K562 treated with DMSO at 1 percent for 4 hours (cell line): ENCODE results near the gene AOC2. TPM values are rescaled to one million over a fixed set of nuclear protein-coding genes. Genes with fewer than 3 reads are reported as not detected.

Source experiments
- total RNA-seq: library from RNA; unstranded; fragments of 300-600 nt; gene quantifications from 2 replicates; pipeline ENCODE4 v1.2.3, GENCODE V29; 2022; ENCODE audit not compliant: insufficient read depth

The AOC2 gene
- 6.7 and 7.0 TPM in 2 replicates for total RNA-seq

GRCh38 chr17:42844271-42844670, at the start of gene AOC2:
Gene AOC2, plus strand, starts transcription at chr17:42844580. Its CDS starts 47 bp downstream, at chr17:42844627.

GRCh38 chr17:42798383-42799380, 45.7 kb upstream of the AOC2 start, which contains the start of the genes CNTD1 and COA3:
Gene CNTD1, plus strand, starts transcription at chr17:42798861. Its CDS starts 207 bp downstream, at chr17:42799068.
Gene COA3, minus strand, starts transcription at chr17:42798704. Its CDS starts 23 bp downstream, at chr17:42798681.

GRCh38 chr17:42832934-42833766, 11.2 kb upstream of the AOC2 start, which contains the start of gene PSME3:
Gene PSME3, plus strand, starts transcription at chr17:42833397. Its CDS starts 235 bp downstream, at chr17:42833632.

GRCh38 chr17:42850954-42851353, 6.6 kb downstream of the AOC2 start, which contains the start of gene AOC3:
Gene AOC3, plus strand, starts transcription at chr17:42851199. Its CDS starts 145 bp downstream, at chr17:42851344.

Other genes with a start within 250 kb of the AOC2 start
- gene RETREG3, start 235.2 kb upstream of the AOC2 start, total RNA-seq, result 19.3 and 21.9 TPM in 2 replicates
- gene TUBG1, start 234.9 kb upstream of the AOC2 start, total RNA-seq, result 113 and 129 TPM in 2 replicates
- not detected in 2 replicates for gene TUBG2, start 185.3 kb upstream of the AOC2 start, total RNA-seq
- 32.9 and 42.6 TPM in 2 replicates for gene PLEKHH3, start 167.6 kb upstream of the AOC2 start, total RNA-seq
- 7.6 and 9.2 TPM in 2 replicates for gene CCR10, start 162.7 kb upstream of the AOC2 start, total RNA-seq
- gene CNTNAP1, start 162.0 kb upstream of the AOC2 start, total RNA-seq, result 1.3 and 3.1 TPM in 2 replicates
- gene EZH1, start 99.5 kb upstream of the AOC2 start, total RNA-seq, result 17.7 and 17.9 TPM in 2 replicates
- gene RAMP2, start 83.4 kb upstream of the AOC2 start, total RNA-seq, result not detected in 2 replicates
- gene VPS25, start 71.1 kb upstream of the AOC2 start, total RNA-seq, result 93.6 and 122 TPM in 2 replicates
- 5.5 and 14.0 TPM in 2 replicates for gene WNK4, start 64.0 kb upstream of the AOC2 start, total RNA-seq
- 45.6 and 46.7 TPM in 2 replicates for gene COA3, start 45.9 kb upstream of the AOC2 start, total RNA-seq
- gene CNTD1, start 45.7 kb upstream of the AOC2 start, total RNA-seq, result not detected in 2 replicates
- gene BECN1, start 20.3 kb upstream of the AOC2 start, total RNA-seq, result 32.0 and 36.7 TPM in 2 replicates
- gene PSME3, start 11.2 kb upstream of the AOC2 start, total RNA-seq, result 90.8 and 94.0 TPM in 2 replicates
- gene AOC3, start 6.6 kb downstream of the AOC2 start, total RNA-seq, result 3.9 and 5.9 TPM in 2 replicates
- gene G6PC1, start 56.2 kb downstream of the AOC2 start, total RNA-seq, result not detected in 2 replicates
- 25.6 and 25.8 TPM in 2 replicates for gene AARSD1, start 119.9 kb downstream of the AOC2 start, total RNA-seq
- 3.6 and 5.7 TPM in 2 replicates for gene PTGES3L, start 135.5 kb downstream of the AOC2 start, total RNA-seq
- 8.2 and 10.7 TPM in 2 replicates for gene RUNDC1, start 136.0 kb downstream of the AOC2 start, total RNA-seq
- 5,237 and 5,369 TPM in 2 replicates for gene RPL27, start 153.8 kb downstream of the AOC2 start, total RNA-seq
- gene IFI35, start 162.2 kb downstream of the AOC2 start, total RNA-seq, result 27.4 and 35.9 TPM in 2 replicates
- gene VAT1, start 177.8 kb downstream of the AOC2 start, total RNA-seq, result 415 and 432 TPM in 2 replicates
- 2.1 and 2.3 TPM in 2 replicates for gene RND2, start 180.7 kb downstream of the AOC2 start, total RNA-seq